Adrenal gland (tissue), 5 donors: ENCODE results near the gene HPN.

Experiments used
- POLR2A ChIP-seq, 2 donors: fragments of 450-650 bp; IDR thresholded peaks; one replicate each; pipeline ENCODE4 v1.6.1; 2017; ENCODE audit warnings: antibody characterized with exemption in 2 of 2, mild to moderate bottlenecking in 2 of 2, moderate library complexity in 1 of 2
- TF ChIP-seq, protein P1 (sequence below), 6 experiments: fragments of 450-650 bp in 4 of 6; fragments of 200-600 bp in 2 of 6; sonication (generic) in 1 of 6; IDR thresholded peaks; 1 replicate in 5 of 6; 2 replicates in 1 of 6; pipeline versions ENCODE4 v1.5.1 to v1.8.0; 2016 to 2021; ENCODE audit warnings: antibody characterized with exemption in 6 of 6, mild to moderate bottlenecking in 2 of 6, moderate library complexity in 1 of 6
- donor health status: DM: no; HTN: no; CAD: no.

DNA sequence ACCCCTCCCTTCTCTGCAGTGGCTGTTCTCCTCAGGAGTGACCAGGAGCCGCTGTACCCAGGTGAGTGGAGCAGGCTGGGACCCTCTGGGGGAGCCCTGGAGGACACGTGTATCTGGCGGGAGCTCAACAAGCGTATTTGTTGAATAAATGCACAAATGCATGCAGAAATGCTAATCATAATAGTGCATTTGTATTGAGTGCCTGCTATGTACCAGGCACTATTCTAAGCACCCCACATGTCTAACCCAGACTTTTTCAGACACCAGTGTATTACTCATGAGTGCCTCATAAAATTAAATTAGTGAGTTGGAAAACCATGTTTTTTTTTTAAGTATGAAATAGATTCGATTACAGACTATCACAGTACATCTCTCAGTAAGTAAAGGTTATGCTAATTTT lies 7.9 kb downstream of the HPN start:
- no peak for TF ChIP-seq POLR2A (IDR thresholded peaks at IDR 0.05)
- TF ChIP-seq, protein P1, sequence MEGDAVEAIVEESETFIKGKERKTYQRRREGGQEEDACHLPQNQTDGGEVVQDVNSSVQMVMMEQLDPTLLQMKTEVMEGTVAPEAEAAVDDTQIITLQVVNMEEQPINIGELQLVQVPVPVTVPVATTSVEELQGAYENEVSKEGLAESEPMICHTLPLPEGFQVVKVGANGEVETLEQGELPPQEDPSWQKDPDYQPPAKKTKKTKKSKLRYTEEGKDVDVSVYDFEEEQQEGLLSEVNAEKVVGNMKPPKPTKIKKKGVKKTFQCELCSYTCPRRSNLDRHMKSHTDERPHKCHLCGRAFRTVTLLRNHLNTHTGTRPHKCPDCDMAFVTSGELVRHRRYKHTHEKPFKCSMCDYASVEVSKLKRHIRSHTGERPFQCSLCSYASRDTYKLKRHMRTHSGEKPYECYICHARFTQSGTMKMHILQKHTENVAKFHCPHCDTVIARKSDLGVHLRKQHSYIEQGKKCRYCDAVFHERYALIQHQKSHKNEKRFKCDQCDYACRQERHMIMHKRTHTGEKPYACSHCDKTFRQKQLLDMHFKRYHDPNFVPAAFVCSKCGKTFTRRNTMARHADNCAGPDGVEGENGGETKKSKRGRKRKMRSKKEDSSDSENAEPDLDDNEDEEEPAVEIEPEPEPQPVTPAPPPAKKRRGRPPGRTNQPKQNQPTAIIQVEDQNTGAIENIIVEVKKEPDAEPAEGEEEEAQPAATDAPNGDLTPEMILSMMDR (IDR thresholded peaks at IDR 0.05) = no peak
